HEK293T (cell line): ENCODE measurements around the gene SFI1.
"Not testable (repeated sequence)": the region's sequence is repeated elsewhere in the genome, so short reads cannot be mapped to it uniquely, and the experiment has no call there.

Source experiments
- CTCF ChIA-PET: fragments of 350-600 bp; formaldehyde crosslinking; extraction: SDS; loops from one replicate; lab custom pipeline; 2021; ENCODE audit warnings: antibody characterized with exemption, inconsistent platforms; lab: Yijun Ruan, JAX
- POLR2A ChIA-PET: fragments of 350-600 bp; formaldehyde crosslinking; extraction: SDS; loops from one replicate; lab custom pipeline; 2020; ENCODE audit warnings: antibody characterized with exemption, inconsistent platforms; lab: Yijun Ruan, JAX
- DNase-seq: peaks from one replicate; pipeline ENCODE4 v3.0.0; 2012; ENCODE audit warnings: mixed read lengths; ENCODE audit errors: extremely low spot score
- ARNT ChIP-seq: fragments of 450-650 bp; IDR thresholded peaks from 2 replicates; pipeline ENCODE4 v1.6.1; 2017; ENCODE audit warnings: mild to moderate bottlenecking
- BHLHE40 ChIP-seq: fragments of 450-650 bp; IDR thresholded peaks from 2 replicates; pipeline ENCODE4 v1.6.1; 2016; ENCODE audit warnings: mild to moderate bottlenecking, moderate library complexity, borderline replicate concordance
- CTBP1 ChIP-seq: fragments of 450-650 bp; IDR thresholded peaks from 2 replicates; pipeline ENCODE4 v1.6.1; 2016; ENCODE audit warnings: borderline replicate concordance
- ELF4 ChIP-seq: fragments of 450-650 bp; IDR thresholded peaks from 2 replicates; pipeline ENCODE4 v1.6.1; 2017; ENCODE audit warnings: antibody characterized with exemption
- FOXA1 ChIP-seq: fragments of 450-650 bp; IDR thresholded peaks from 2 replicates; pipeline ENCODE4 v1.6.1; 2016; ENCODE audit warnings: mild to moderate bottlenecking
- FOXK2 ChIP-seq: fragments of 450-650 bp; IDR thresholded peaks from 2 replicates; pipeline ENCODE4 v1.6.1; 2016; ENCODE audit warnings: mild to moderate bottlenecking
- FOXM1 ChIP-seq: fragments of 450-650 bp; IDR thresholded peaks from 2 replicates; pipeline ENCODE4 v1.6.1; 2017; ENCODE audit warnings: mild to moderate bottlenecking, borderline replicate concordance
- HDGF ChIP-seq: fragments of 450-650 bp; IDR thresholded peaks from 2 replicates; pipeline ENCODE4 v1.6.1; 2017; ENCODE audit warnings: antibody characterized with exemption, borderline replicate concordance
- L3MBTL2 ChIP-seq: fragments of 450-650 bp; conservative IDR thresholded peaks from 2 replicates; pipeline ENCODE4 v1.6.1; 2016; ENCODE audit warnings: mild to moderate bottlenecking
- LEF1 ChIP-seq: fragments of 450-650 bp; IDR thresholded peaks from 2 replicates; pipeline ENCODE4 v1.6.1; 2017; ENCODE audit warnings: mild to moderate bottlenecking, borderline replicate concordance
- NFRKB ChIP-seq: fragments of 450-650 bp; IDR thresholded peaks from 2 replicates; pipeline ENCODE4 v1.6.1; 2016; ENCODE audit warnings: mild to moderate bottlenecking, moderate library complexity
- SP1 ChIP-seq: fragments of 450-650 bp; IDR thresholded peaks from 2 replicates; pipeline ENCODE4 v1.6.1; 2017
- SUZ12 ChIP-seq: fragments of 450-650 bp; IDR thresholded peaks from 2 replicates; pipeline ENCODE4 v1.6.1; 2016; ENCODE audit warnings: mild to moderate bottlenecking
- TARDBP ChIP-seq: fragments of 450-650 bp; IDR thresholded peaks from 2 replicates; pipeline ENCODE4 v1.6.1; 2016
- ZNF384 ChIP-seq: fragments of 450-650 bp; IDR thresholded peaks from 2 replicates; pipeline ENCODE4 v1.6.1; 2016
- TF ChIP-seq, protein P1 (sequence below): fragments of 450-650 bp; IDR thresholded peaks from 2 replicates; pipeline ENCODE4 v1.6.1; 2016

SFI1 gene

DNA sequence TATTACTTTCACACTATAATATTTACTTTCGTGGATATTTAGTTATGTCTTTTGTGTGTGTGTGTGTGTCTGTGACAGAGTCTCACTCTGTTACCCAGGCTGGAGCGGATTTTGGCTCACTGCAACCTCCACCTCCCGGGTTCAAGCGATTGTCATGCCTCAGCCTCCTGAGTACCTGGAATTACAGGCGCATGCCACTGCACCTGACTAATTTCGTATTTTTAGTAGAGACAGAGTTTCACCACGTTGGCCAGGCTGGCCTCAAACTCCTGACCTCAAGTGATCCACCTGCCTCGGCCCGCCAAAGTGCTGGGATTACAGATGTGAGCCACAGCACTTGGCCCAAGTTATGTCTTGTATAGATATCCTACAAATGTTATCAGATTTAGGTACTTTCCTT is 155.8 kb downstream of the SFI1 start:
- ChIA-PET CTCF (no interaction called here), POLR2A (no interaction called here)
- TF ChIP-seq BHLHE40 (no peak), LEF1 (no peak), CTBP1 (no peak), FOXM1 (no peak), ARNT (no peak), ZNF384 (no peak), SP1 (no peak), FOXA1 (no peak), SUZ12 (no peak), HDGF (no peak), ELF4 (no peak), L3MBTL2 (no peak), FOXK2 (no peak), TARDBP (no peak)
- TF ChIP-seq, protein P1, sequence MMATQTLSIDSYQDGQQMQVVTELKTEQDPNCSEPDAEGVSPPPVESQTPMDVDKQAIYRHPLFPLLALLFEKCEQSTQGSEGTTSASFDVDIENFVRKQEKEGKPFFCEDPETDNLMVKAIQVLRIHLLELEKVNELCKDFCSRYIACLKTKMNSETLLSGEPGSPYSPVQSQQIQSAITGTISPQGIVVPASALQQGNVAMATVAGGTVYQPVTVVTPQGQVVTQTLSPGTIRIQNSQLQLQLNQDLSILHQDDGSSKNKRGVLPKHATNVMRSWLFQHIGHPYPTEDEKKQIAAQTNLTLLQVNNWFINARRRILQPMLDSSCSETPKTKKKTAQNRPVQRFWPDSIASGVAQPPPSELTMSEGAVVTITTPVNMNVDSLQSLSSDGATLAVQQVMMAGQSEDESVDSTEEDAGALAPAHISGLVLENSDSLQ = no peak
- DNase-seq = no peak

DNA sequence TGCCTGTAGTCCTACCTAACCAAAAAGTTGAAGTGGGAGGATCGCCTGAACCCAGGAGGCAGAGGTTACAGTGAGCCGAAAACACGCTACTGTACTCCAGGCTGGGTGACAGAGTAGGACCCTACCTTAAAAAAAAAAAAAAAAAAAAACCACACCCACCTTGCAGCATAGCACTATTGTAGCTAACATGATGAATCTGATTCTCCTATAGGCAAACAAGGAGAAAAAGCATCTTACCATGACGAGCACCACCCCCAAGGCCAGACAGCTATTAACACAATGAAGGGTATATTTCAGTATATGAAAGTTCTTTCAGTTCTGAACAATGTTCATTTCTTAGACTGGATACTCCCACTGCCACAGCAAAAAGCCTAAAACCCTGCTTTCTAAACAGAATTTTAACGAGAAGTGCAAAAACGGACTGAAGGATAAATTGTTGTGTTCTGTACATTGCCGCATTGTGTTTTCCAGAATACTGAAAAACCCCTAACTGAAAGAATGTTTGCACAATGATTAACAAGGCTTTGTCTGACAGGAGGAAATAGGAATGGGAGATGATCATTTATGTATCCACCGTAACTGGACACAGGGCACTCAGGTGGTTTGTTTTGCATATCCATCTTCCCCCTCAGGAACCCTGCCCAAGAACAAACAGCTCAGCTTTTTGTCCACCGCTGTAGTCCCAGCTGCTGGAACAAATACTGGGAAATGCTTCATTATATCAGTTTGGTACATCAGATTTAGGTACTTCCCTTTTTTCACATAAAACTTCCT is 156.8 kb downstream of the SFI1 start:
- TF ChIP-seq FOXK2 = no peak
- TF ChIP-seq ARNT = no peak
- TF ChIP-seq SP1 = no peak
- TF ChIP-seq LEF1 = no peak
- TF ChIP-seq BHLHE40 = no peak
- no peak for TF ChIP-seq NFRKB
- no peak for TF ChIP-seq FOXM1
- TF ChIP-seq L3MBTL2 = no peak
- TF ChIP-seq CTBP1 = no peak
- DNase-seq = no peak
- ChIA-PET CTCF (no interaction called here), POLR2A (interaction anchor here (1.1 kb wide), 1 partner anchor 9 kb away, joined by 7 read pairs; the partner anchor contains the start of gene PISD)

DNA sequence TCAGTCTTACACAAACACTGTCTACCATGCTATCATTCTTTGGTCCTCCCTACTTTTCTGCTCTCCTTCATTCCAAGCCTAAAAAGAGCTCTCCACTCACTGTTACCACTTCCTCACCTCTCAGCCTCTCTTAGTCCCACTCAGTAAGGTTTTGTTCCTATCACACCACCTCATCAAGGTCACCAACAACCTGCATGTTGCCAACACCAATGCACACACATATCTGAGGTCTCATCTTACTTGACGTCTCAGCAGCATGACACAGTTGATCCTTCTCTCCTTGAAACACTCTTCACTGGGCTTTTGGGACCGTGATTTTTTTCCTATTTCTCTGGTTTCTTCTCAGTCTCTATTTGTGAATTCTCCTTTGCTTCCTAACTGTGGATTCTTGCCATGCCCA is 157.6 kb downstream of the SFI1 start:
- ChIA-PET CTCF (no interaction called here), POLR2A (interaction anchor here (1.1 kb wide), 1 partner anchor 8 kb away, joined by 7 read pairs; the partner anchor contains the start of gene PISD)
- TF ChIP-seq TARDBP (no peak), FOXA1 (no peak)
- DNase-seq = no peak

DNA sequence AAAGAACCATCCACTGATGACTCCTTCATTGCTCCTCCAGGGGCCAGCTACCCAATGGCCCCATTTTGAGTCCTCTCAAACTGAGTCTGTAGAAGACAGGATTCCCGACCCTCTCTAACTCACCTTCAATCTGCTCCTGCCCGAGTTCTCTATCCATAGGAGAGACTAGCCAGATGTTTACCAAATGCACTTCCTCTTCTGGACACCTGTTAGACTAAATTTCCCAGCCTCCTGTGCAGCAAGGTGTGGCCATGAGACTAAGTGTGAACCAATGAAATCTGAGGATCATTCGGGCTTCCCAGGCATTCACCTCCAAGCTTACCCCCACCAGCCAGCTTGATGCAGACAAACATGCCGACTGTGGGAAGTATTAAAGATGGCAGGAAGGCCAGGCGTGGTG is 158.1 kb downstream of the SFI1 start:
- CTCF ChIA-PET = no interaction called here
- POLR2A ChIA-PET = no interaction called here
- no peak for DNase-seq
- TF ChIP-seq, protein P1 = no peak
- no peak for TF ChIP-seq ZNF384
- no peak for TF ChIP-seq ARNT
- TF ChIP-seq HDGF = no peak
- TF ChIP-seq FOXK2 = no peak
- TF ChIP-seq L3MBTL2 = no peak
- no peak for TF ChIP-seq NFRKB
- TF ChIP-seq BHLHE40 = no peak
- TF ChIP-seq CTBP1 = no peak
- no peak for TF ChIP-seq FOXM1
- TF ChIP-seq TARDBP = no peak
- no peak for TF ChIP-seq SUZ12
- TF ChIP-seq LEF1 = no peak

DNA sequence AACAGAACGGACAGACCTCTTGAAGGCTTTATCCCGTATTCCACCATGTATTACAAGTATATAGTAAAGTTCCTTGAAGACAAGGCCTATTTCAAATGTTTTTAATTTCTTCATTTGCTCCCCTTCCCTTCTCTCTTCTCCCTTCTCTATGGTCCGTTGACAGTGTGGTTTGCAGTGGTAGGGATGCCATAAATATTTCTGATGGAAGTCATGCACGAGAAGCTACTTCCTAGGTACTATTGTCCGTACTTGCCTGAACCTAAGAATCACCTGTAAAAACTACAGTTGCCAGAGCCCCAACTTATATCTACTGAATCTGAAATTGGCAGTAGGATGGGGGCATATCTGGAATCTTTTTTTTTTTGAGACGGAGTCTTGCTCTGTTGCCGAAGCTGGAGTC is 162.9 kb downstream of the SFI1 start:
- ChIA-PET CTCF (no interaction called here), POLR2A (no interaction called here)
- no peak for DNase-seq
- no peak for TF ChIP-seq SP1
- TF ChIP-seq HDGF = no peak
- no peak for TF ChIP-seq ELF4
- no peak for TF ChIP-seq NFRKB
- no peak for TF ChIP-seq CTBP1
- TF ChIP-seq FOXA1 = no peak
- TF ChIP-seq ARNT = no peak

DNA sequence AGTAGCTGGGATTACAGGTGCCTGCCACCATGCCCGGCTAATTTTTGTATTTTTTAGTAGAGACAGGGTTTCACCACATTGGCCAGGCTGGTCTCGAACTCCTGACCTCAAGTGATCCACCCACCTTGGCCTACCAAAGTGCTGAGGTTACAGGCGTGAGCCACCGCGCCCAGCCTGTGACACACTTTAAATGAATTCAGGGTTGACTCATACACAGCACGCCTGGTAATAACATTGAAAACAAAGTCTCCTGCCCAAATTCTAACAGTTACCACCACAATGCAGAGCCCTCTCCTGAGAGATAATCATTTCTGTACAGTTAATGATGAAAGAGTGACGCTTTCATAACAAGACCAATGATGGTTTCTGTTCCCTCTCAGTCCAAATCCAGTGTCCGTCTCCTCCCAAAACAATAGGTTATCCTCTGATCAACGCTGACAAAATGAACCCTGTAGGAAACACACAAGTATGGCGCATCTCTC is 164.6 kb downstream of the SFI1 start:
- DNase-seq = not testable (repeated sequence)
- ChIA-PET POLR2A (interaction anchor here (1.8 to 2.8 kb wide), 6 partner anchors 14 to 309 kb away, joined by 9 to 35 read pairs (median 16); partner anchors contain the start of gene DEPDC5), CTCF (interaction anchor here (1.6 to 2.4 kb wide), 2 partner anchors 105 to 310 kb away, joined by 6 to 10 read pairs; no protein-coding TSS in a partner anchor)
